PFSK-1 (cell line): Measurements from ENCODE around the gene POGLUT3.

Experiments
- FOXP2 ChIP-seq: optimal IDR thresholded peaks from 2 replicates; pipeline ENCODE3; 2011; ENCODE audit warnings: borderline replicate concordance, control low read depth, inconsistent platforms; ENCODE audit not compliant: insufficient read depth; ENCODE audit errors: extremely low read length, extremely low read depth
- POLR2AphosphoS5 ChIP-seq: IDR thresholded peaks from 2 replicates; pipeline ENCODE4 v1.6.1; 2012; ENCODE audit warnings: low read depth, mild to moderate bottlenecking, control low read depth, low read length, moderate library complexity
- REST ChIP-seq, 2 experiments: IDR thresholded peaks; 2 replicates each; pipeline versions ENCODE4 v1.6.1 to v1.8.0; 2011 to 2012; ENCODE audit warnings: low read depth in 2 of 2, low read length in 2 of 2, control low read depth in 1 of 2, inconsistent platforms in 1 of 2, mild to moderate bottlenecking in 1 of 2, moderate library complexity in 1 of 2; ENCODE audit not compliant: insufficient read depth in 1 of 2

GRCh38 chr11:108483163-108483562, 15.0 kb downstream of the POGLUT3 start:
- TF ChIP-seq POLR2AphosphoS5 = no peak
- TF ChIP-seq FOXP2 = no peak
- no peak for TF ChIP-seq REST (IDR thresholded peaks at IDR 0.05; ENCODE audit: insufficient read depth in 1 of 2, low read depth in 2 of 2, low read length in 2 of 2)
